GM19099 (cell line): Measurements from ENCODE around the gene RELL1.

ENCODE experiments used
- POLR2A ChIP-seq: IDR thresholded peaks from 3 replicates; pipeline ENCODE4 v1.6.1; 2011; ENCODE audit warnings: low read depth; ENCODE audit not compliant: insufficient read length; ENCODE audit errors: extremely low read depth

Gene RELL1

GRCh38 chr4:37602454-37603069 lies 83.6 kb downstream of the RELL1 start:
- TF ChIP-seq POLR2A = no peak

DNA sequence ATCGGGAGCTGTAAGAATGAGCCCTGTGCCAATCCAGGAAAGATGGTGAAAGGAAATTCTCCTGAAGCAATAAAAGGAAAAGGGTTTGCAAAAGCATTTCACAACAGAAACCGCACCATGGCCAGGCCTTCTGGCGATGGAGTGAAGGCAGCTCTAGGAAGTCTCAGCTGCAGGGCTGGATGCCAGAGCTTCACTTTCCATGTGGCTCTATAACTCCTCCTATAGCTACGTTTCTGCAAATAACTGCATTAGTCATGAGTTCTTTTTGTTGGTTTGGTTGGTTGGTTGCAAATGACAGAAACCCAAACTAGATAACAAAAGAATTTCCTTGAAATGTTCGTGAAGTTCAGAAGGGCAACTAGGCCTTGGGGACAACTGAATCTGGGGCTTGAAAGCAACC lies 84.6 kb downstream of the RELL1 start:
- no peak for TF ChIP-seq POLR2A

DNA sequence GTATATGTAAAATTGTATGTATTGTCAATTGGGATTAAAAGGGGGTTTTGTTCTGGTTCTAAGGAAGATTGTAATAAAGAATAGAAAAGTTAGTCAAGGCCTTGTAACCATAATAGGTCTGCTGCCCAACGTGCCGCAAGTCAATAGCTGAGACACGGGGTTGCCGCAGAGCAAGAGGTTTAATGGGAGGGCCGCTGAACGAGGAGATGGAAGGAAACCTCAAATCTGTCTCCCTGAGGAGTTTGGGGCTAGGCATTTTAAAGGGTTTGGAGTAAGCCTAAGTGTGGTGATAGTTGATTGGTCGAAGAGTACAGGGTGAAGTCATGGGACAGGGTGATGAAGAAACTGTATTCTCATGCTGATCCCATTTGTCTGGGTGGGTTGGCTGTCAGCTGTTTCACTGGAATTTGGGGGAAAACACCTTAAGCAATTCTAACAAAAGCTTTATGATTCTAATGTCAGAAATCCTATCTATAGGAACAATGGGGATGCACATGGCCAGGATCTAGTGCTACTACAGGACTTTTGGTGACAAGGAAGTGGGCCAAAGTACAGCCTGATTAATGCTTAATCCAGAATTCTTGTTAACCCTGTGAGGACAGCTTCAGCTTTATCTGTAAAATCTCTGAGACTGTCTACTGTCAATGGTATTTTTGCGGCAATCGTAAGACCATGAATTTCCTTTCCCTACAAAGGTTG lies 86.9 kb downstream of the RELL1 start:
- no peak for TF ChIP-seq POLR2A

DNA sequence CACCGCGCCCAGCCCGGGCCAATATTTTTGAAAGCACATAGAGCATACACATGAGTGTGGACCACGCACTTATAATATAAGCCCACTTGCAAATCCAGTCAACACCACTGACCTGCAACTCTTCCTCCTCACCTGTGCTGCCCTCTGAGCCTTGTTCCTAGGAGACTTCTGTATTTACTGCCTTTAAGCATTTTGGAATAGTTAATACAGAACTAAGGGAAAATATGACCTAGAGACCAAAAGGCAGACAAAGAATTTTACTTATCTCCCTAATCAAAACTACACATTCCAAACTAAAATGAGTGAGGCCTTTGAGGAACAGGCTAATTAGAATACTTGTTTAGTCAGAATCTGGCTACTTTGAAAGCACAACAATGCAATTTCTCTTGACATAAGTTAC lies 89.1 kb downstream of the RELL1 start:
- TF ChIP-seq POLR2A = no peak

- no peak for TF ChIP-seq POLR2A
These were observed 90.1 kb downstream of the RELL1 start for GRCh38 chr4:37595875-37596680.

- no peak for TF ChIP-seq POLR2A
These were observed 92.1 kb downstream of the RELL1 start for GRCh38 chr4:37594099-37594498.

- TF ChIP-seq POLR2A = no peak
These were observed 94.8 kb downstream of the RELL1 start for GRCh38 chr4:37591349-37591748.

GRCh38 chr4:37590016-37590415 lies 96.2 kb downstream of the RELL1 start:
- TF ChIP-seq POLR2A = no peak

DNA sequence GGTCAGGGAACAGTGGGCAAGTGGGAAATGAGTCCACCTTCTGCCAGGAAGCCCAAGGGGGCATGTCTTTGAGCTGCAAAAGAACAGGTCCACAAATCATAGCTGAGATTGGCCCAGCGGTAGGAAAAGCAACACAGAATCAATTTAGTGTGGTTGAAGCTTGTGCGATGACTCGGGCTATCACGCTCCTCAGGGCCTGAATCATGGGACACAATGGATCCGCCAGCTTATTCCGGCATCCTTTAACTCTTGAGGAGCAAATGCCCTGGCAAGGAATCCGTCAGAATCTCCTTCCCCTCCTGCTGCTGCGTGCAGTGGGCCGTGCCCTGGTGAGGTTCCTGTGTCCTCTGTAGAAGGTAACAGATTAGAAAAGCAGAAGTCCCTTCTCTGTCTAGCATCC lies 98.0 kb downstream of the RELL1 start:
- TF ChIP-seq POLR2A = no peak

DNA sequence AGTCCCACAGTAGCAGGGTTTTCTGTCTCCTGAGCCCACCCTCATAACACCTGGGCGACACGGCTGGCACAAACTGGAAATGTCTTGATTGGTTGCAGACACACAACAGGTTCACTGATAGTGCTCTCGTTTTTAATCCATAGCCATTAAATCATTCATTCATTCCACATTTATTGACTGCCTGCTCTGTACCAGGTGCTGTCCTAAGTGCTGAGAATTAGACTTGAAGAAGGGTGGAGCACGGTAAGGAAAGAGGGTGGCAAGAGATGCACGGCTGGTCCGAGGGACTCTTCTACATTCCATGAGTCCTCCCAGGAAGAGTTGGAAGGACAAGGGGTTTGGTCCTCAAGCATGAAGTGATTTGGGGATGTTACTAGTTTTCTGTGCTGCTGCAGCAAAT lies 100.0 kb downstream of the RELL1 start:
- TF ChIP-seq POLR2A = no peak

DNA sequence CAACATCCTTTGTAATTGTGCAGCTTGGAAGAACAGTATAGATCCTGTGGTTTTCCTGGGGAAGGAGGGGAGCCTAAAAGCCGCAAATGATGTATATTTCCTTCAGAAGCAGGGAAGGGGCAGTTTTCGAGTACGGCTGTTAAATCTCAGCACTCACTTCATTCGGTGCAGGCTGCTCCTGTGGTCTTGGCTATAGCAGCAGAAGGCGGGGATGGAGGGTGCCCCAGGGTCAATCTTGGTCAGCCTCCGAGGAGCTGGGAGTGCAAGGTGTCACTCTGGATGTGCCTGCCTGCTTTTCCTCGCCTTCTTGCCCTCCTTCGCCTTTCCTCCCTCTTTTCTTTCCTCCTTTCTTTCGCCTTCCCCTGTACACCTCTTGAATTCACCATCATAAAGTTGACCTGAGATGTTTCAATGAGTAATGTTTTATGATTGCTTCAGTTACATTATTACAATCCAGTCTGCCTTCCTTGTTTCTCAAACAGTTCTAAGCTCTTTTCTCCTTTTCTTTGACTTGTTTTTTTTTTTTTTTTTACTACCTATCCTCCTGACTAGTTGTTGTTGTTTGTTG lies 101.6 kb downstream of the RELL1 start:
- no peak for TF ChIP-seq POLR2A

DNA sequence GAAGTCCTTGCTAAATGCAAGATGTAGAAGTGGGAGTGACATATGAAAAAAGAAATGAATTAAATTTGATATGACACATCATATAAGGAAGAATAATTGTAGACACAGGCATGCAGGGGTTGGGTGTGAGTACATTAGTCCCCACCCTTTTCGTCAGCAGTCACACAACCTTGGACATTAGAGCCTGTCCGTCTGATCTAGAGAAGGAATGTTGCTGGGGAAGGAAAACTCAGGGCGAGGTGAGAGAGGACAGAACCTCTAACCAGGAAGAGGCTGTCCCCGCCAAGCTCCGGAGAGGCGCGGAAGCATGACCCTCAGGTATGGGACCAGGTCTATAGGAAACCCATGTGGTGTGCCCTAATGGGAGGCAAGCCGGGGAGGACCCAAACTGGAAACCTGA lies 102.1 kb downstream of the RELL1 start:
- no peak for TF ChIP-seq POLR2A

GRCh38 chr4:37573566-37573965 lies 112.6 kb downstream of the RELL1 start:
- TF ChIP-seq POLR2A = no peak

DNA sequence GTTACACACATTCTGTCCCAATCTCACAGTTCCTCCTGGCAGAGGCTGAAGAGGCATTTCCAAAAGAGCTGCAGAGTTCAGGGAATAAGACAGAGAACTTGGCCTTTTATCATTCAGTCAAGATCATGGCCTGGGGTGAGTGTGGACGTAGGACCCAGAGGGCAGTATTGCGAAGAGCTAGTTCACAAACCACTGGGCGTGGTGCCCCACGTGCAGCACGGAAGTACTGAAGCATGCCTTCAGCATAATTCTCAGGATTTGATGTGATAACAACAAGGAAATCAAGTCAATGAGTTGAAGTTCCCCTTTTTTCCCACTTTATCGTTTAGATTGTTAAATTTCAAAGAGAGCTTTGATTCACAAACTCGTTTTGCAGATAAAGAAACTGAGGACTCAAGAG lies 117.7 kb downstream of the RELL1 start:
- TF ChIP-seq POLR2A = no peak

- no peak for TF ChIP-seq POLR2A
These were observed 118.3 kb downstream of the RELL1 start for GRCh38 chr4:37567836-37568235.

GRCh38 chr4:37562592-37562991 lies 123.6 kb downstream of the RELL1 start:
- TF ChIP-seq POLR2A = no peak
